GM19328 (cell line): Measurements from ENCODE around the gene CRIP2.

ENCODE experiments used
- ATAC-seq: cut with Tn5 transposase; IDR thresholded peaks from one replicate; pipeline ENCODE4 v1.9.1; 2021; ENCODE audit warnings: mild to moderate bottlenecking, moderate library complexity; ENCODE audit not compliant: unreplicated experiment

Gene CRIP2, protein sequence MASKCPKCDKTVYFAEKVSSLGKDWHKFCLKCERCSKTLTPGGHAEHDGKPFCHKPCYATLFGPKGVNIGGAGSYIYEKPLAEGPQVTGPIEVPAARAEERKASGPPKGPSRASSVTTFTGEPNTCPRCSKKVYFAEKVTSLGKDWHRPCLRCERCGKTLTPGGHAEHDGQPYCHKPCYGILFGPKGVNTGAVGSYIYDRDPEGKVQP

DNA sequence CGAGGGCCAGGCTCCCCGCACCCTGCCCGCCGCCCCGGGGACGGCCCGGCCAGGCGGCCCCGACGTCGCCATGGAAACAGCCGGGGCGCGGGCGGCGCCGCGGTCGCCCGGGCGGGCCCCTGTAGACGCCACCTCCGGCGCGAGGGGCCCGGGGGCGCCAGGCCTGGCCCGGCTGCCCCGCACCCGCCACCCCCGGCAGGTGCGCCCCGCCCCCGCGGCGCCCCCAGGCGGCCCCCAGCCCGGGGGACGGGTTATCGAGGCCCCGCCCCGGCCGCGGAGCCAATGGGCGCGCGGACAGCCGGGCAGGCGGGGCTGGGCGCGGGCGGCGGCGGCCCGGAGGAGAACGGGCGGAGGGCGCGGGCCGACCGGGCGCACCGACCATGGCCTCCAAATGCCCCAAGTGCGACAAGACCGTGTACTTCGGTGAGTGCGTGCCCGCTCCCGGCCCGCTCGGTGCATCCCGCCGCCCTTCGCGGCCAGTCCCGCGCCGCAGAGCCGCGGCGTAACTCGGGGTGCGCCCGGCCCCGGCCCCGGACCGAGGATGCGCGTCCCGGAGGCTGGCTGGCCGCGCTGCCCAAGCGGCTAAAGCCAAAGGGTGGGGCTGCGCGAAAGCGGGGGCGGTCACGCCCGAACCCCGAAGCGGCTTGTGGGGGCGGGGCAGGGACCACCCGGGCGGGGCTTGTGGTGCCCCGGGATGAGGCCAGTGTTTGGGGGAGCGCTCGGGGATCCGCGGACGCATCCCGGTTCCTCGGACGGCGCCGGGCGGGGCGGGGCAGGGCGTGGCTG, at the start of gene CRIP2:
Gene CRIP2 (plus strand): TSS at position 339 of the 786 bp plus-strand sequence. CDS start 42 bp downstream, at position 381.
- ATAC-seq, result no peak

DNA sequence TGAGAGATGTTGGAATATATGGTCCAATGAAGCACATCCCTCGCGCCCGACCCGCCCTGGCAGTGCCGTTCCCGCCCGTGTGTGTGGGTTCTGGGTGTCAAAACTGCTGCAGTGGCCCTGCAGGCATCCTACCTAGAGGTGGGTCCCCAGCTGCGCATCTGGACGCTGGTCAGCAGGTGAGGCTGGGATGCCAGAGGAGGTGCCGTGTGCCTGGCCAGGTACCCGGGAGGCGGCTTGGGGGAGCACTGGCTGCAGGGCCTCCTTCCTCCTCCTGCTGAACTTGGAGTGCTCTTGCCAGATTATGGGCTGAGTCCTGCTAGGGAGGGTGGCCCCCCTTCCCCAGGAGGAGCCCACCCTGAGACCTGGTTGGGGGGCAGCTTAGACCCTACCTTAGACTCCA, 49.8 kb upstream of the CRIP2 start:
- no peak for ATAC-seq

DNA sequence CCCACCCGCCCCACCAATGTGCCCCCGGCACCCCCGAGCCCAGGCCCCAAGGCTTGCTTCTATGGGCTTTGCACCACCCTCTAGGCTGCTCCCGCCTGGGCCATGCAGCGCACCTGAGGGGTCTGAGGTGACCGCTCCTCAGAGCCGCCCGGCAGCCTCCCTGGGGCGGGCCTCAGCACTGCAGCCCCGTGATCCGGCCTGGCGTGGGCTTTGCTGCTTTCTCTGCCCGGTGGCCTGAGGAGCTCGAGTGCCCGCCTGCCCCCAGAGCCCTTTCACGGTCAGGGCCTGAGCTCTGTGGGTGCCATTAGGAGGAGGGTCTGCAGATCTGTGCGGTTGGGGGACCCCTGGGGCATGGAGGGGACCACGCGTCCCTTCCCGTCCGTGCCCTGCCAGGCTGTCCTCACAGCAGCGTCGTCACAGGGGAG, 48.8 kb upstream of the CRIP2 start:
- no peak for ATAC-seq

DNA sequence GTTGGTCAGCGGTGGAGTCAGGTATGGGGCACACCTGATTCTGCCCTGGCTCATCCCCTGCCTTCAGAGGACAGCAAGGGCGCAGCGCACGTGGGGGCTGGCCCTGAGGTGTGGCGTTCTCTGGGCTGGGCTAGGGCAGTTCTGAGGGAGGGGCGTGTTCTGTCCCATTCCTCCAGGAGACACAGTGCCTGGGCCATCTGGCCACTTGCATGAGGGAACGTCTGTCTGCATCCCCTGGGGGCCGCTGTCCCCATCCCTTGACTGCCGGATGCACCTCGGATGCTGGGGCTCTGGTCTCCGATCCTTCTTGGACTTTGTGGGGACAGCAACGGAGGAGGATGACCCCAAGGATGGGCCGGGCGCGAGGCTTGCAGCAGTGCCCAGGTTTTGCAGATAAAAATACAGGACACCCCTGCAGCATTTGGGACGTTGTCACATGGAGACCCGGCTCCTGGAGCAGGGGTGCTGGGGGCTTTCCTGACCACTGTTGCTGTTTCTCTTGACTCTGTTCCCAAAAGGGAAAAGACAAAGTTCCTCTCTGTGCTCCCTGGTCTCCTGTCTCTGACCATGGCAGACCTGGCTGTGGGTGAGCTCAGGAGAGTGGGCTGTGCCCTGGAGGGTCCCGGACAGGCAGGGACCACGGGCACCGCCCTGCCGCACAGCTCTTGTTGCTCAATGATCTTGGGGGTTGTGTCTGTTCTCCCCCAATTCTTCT, 48.0 kb upstream of the CRIP2 start:
- no peak for ATAC-seq

DNA sequence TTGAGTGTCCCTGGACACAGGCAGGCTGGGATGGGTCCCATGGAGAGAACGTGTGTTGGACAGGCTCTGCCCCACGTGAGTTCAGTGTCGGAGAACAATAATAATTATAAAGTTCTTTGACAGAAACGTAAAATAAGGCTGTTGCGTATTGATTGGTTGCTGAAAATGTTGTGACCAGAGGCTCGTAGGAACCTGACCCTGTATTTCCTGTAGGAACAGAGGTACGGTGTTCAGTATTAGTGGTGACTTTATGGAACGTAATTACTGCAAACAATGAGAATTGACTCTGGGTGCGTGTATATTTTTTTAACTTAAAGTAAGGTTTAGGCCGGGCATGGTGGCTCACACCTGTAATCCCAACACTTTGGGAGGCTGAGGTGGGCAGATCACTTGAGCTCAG, 47.2 kb upstream of the CRIP2 start:
- no peak for ATAC-seq

DNA sequence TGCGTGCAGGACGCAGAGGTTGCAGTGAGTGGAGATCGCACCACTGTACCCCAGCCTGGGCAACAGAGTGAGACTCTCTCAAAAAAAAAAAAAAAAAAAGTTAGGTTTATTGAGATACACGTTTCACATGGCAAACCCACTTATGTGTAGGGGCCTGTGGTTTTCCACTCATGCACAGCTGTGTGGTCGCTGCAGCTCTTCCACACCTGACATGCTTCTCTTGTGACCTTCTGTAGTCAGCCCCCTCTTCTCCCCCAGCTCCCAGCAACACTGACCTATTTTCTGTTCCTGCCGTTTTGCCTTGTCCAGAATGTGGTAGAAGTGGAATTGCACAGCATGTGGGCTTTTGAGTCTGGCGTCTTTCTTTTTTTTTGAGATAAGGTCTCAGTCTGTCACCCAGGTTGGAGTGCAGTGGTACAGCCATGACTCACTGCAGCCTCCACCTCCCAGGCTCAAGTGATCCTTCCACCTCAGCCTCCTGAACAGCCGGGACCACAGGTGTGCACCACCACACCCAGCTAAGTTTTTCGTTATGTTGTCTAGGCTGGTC, 46.6 kb upstream of the CRIP2 start:
- no peak for ATAC-seq

DNA sequence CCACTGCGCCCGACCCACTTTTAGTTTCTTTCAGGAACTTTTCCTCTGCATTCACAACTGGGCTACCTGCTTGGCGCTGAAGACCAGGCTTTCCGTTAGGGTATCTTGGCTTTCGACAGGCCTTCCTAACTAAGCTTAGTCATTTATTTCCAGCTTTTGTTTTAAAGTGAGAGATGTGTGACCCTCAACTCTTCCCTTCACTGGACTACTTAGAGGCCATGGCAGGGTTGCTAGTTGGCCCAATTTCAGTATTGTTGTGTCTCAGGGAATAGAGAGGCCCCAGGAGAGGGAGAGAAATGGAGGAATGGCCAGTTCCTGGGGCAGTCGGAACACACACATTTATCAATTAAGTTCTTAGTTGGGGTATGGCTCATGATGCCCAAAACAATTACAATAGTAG, 44.6 kb upstream of the CRIP2 start:
- no peak for ATAC-seq

DNA sequence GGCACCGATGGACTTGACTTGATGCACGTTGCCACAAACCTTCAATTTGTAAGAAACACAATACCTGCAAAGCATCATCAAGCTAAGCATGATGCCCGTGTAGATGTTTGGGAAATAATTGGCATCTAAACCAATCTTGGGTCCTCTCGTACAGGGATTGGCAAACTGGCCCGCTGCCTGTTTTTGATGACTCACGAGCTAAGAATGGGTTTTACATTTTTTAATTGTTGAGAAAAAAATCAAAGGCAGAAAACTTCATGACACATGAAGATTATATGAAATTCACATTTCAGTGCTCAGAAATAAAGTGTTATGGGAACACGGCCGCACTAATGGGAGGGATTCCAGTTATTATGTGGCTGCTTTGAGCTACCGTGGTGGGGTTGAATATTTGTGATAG, 44.1 kb upstream of the CRIP2 start:
- ATAC-seq, result no peak

DNA sequence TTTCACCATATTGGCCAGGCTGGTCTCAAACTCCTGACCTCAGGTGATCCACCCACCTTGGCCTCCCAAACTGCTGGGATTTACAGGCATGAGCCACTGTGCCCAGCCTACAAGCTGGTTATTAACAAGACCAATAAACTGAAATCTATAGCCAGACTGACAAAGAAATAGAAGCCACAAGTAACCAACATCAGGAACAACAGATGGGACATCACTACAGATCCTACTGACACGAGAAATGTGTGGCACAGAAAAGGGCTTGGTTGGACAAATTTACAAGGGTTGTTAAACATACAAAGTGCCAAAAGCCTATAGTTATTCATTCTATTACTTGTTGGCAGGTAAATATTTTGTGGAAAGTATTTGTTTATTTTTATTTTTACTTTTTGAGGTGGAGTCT, 43.4 kb upstream of the CRIP2 start:
- no peak for ATAC-seq

DNA sequence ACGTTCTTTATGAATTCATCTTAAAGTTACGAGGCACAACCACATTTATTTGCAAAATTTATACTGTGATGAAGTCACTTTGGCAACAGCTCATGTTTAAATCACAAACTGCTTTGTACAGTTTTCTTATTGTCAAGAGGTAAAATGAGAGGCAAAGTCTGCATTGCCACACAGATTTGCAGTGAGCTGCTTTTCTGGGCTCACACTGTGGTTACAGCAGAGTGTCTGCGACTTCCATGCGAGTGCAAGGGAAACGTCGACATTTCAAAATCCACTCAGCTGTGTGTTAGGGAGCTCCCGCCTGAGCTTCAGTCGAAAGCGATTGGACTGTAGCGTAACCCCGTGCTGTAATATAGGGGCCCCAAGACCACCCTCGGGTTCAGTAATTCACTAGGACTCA, 42.0 kb upstream of the CRIP2 start:
- ATAC-seq, result no peak

DNA sequence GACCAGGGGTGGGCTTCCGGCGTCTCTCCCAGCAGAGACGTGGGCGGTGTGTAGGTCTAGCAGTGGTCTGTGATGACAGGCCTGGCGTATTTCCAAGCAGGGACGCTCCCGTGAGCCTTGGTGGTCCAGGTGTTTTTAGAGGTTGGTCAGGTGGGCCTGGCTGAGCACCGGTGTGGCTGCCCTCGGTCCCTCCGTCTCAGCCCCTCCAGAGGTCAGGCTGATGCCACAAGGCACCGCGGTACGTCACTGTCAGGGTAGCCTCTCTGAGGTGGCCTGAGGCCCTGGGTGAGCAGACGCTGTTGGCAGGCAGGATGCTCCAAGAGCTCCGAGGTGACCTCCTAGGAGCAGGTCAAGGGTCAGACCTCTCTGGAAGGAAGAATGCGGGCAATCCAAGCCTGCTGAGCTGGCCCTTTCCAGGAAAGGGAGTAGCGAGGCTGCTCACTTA, 41.4 kb upstream of the CRIP2 start:
- ATAC-seq, result no peak

DNA sequence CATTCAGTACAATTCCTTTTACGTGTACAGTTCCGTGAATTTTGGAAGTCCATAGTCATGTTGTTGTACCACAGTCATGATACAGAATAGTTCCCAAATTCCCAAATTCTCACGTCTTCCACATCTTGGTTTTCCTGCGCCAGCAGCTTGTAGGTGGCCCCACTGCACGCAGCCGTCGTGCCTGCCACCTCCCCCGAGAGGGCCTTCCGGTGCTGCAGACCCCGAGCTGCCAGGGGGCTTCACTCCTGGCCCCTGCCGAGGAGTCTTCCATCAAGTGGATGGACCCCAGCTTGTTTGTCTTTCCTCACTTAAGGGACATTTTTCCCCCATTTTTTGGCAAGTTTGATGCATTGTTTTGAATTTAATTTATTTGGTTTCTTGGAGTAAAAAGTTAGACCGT, 38.2 kb upstream of the CRIP2 start:
- no peak for ATAC-seq

DNA sequence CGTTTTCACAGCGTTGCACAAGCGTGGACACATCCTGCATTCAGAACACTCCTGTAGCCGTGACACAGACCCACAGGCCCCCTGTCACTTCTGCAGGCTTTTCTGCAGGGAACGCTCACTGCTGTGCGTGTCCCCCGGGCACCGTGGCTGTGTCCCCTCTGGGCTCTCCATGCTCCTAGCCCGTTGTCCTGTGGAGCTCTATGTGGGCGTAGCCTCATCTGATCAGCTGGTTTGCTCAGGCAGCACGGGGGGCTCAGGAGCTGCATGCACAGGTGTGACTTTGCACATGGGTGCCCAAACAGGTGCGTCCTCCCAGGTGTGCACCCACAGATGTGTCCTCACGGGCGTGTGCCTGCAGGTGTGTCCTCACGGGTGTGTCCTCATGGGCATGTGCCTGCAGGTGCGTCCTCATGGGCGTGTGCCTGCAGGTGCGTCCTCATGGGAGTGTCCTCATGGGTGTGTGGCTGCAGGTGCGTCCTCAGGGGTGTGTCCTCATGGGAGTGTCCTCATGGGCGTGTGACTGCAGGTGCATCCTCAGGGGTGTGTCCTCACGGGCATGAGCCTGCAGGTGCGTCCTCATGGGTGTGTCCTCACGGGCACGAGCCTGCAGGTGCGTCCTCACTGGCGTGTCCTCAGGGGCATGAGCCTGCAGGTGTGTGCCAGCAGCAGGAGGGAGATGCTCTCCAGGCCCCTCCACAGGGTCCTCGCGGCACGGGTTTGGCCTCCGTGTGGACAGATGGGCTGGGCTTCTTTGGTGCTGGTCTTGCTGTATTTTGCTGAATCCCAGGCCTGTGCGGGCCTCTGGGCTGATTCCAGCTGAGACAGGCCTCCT, 37.5 kb upstream of the CRIP2 start:
- ATAC-seq, result no peak

DNA sequence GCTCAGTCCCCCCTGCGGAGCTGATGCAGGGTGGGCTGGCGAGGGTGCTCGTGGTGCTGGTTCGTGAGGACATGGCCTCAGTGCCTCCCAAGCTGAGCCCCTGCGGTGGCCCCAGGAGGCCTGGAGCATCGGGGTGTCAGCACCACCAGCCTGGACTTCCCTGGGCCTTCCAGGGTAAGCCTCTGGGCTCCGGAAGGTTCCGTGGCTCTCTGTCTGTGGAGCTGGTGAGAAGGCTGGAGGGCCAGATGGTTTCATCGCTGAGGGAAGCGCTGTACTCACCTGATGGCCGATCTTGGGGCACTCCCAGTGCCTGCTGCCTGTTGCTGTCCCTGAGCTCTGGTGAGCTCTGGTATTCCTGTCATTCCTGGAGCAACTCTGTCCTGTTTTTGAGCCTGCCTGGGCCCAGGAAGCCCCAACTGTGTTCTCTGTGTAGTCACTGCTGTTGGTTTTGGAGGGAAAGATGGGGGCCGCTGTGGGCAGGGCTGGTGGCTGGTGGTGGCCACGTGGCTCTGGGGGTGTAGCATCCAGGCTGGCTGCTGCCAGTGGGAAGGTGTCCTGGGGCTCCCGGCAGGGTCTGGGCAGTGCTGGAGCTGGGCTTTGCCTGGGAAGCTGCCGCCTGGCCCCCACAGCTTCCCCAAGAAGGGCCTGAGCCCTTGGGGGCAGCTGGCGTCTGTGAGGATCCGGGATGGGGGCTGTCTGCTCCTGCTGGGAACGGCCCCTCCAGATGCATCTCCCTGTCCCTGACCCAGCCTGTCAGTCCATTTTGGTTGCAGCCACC, 36.7 kb upstream of the CRIP2 start:
- no peak for ATAC-seq

DNA sequence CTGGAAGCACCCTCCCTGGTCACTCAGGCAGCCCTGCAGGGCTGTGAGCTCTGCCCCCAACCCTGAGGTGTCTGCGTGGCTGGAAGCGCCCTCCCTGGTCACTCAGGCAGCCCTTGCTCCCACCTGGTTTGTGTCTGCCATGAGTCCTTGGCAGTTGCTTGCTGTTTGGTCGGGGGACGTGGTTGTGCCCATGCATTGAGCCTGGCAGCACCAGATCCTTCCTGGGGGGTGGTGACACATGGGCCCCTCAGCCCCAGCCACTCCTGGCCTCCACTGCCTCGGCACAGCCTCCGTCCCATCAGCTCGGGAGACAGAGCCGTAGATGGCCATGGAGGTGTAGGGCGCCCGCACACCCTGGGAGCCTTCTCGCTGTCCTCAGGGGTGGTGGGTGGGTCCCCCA, 35.4 kb upstream of the CRIP2 start:
- no peak for ATAC-seq

DNA sequence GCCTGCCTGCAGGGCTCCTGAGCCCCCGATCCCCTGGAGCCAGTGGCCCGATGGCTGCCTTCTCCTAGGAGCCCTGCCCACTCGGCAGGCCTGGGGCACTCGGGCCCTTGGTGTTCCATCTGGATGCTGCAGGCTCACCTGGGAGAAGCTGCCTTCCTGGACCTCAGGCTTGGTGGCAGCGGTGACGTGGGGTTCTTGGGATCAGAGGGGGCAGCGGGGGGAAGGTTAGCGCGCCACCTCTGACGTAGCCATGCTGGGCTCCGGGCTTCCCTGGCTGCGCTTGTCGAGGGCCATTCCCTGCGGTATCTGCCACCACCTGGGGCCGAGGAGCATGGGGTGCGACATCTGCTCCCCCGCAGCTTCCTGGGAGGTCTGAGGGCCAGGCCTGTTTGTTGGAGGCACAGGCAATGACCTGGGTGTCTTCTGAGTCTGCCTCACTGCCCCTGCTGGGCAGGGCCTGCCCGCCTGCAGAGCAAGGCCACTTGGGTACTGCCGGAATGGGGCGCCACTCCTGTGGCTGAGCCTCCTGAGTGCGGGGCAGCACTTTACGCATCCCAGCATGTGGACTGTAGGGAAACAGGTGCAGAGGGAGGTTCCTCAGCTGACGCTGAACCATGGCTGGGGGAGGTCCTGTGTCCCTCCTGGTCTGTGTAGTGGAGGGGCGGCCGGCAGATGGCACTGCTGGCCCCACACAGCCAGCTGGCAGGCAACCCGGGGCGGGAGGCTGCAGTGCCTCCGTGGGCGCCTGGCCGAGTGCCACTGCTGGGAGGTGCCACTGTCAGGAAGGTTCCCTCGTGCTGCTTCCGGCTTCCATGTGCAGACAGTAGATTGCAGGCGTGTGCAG, 34.7 kb upstream of the CRIP2 start:
- no peak for ATAC-seq

DNA sequence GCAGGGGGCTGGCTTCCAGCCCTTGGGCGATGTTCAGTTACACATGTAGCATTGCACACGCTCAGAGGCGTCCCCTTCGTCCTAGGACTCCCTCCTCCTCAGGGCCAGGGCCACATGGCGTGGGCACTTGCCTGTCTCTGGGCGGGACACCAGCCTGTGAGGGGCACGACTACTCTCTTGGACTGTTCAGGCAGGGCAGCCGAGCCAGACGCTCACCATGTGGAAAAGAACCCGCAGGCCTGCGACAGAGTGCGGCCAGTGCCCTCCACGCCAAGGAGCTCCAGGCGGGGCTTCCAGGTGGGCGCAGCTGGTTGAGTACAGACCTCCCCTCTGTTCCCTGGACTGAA, 34.1 kb upstream of the CRIP2 start:
- no peak for ATAC-seq

DNA sequence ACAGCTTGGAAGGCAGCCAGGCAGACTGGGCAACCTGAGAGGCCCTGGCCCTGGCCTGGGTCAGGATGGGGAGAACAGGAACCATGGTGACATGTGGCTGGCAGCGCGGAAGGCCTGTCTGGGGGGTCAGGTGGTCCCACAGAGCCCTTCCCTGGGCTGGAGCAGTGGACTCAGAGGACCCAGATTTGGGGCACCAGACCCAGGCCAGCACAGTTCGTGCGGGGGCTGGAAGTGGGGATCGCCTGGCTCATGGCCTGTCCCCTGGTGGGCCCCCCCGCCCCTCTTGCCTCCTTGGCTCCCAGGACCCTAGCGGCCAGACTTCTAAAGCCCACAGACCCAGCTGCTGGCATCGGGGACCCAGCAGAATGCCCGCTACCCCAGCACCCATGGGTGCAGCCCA, 33.6 kb upstream of the CRIP2 start:
- ATAC-seq, result no peak

DNA sequence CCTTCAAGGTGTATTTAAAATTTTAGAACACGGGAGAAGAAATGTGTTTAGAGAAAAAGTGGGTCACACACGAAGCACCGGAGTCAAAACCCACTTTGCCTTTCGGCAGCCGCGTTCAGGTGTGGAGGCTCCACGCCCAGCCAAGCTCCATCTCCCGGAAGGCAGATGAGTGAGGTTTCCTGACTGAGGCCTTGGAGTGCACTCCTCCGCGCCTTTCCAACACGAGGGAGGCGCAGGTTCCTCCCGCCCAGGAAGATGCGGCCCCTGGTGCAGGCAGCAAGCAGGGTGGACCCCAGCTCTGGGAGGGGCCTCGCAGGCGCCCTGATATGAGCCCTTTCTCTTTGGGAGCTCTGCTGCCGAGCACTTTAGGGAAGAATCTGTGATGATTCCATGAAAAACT, 32.5 kb upstream of the CRIP2 start:
- no peak for ATAC-seq
